Caco-2 (cell line): ENCODE measurements around the gene SPR. TPM values are rescaled to one million over a fixed set of nuclear protein-coding genes. Genes with fewer than 3 reads are reported as not detected.

ENCODE experiments used
- BruUV-seq: library from RNA; stranded (reverse); fragments of 400-500 nt; replicated peaks from 2 replicates; lab custom pipeline; 2021; lab: Mats Ljungman, UMichigan
- CTCF ChIA-PET: fragments of 300-600 bp; sonication (Branson Sonifier 250); formaldehyde crosslinking; loops from one replicate; lab custom pipeline; 2022; ENCODE audit warnings: antibody characterized with exemption; lab: Charles Lee
- POLR2A ChIA-PET: fragments of 300-600 bp; sonication (Branson Sonifier 250); formaldehyde crosslinking; loops from one replicate; lab custom pipeline; 2022; ENCODE audit warnings: antibody characterized with exemption; lab: Charles Lee
- DNase-seq, 2 experiments: peaks; one replicate each; pipeline versions ENCODE4 v3.0.0 to v3.0.0-alpha.2; 2020 to 2022
- H3K27me3 ChIP-seq: replicated peaks from 2 replicates; pipeline ENCODE4 v1.6.0; 2011; ENCODE audit warnings: low read length; ENCODE audit not compliant: control insufficient read depth, insufficient read depth
- H3K36me3 ChIP-seq: 2 replicates; pipeline ENCODE4 v1.5.1; 2011; ENCODE audit warnings: low read length; ENCODE audit not compliant: control insufficient read depth, insufficient read depth
- H3K4me1 ChIP-seq: fragments of 250-450 bp; sonication (Bioruptor Pico); 2 replicates; pipeline ENCODE4 v1.5.1; 2020; ENCODE audit warnings: mild to moderate bottlenecking
- H3K4me3 ChIP-seq: 2 replicates; pipeline ENCODE4 v1.5.1; 2011; ENCODE audit warnings: low read depth, mild to moderate bottlenecking, control low read depth, low read length
- H3K9me3 ChIP-seq: fragments of 250-450 bp; sonication (Bioruptor Pico); 2 replicates; pipeline ENCODE4 v1.5.1; 2020; ENCODE audit warnings: mild to moderate bottlenecking, moderate library complexity
- H3K27ac Mint-ChIP-seq: one replicate; pipeline ENCODE4 v1.8.0; 2022; ENCODE audit warnings: mixed read lengths; ENCODE audit not compliant: unreplicated experiment
- H3K27me3 Mint-ChIP-seq: one replicate; pipeline ENCODE4 v1.8.0; 2022; ENCODE audit warnings: mixed read lengths; ENCODE audit not compliant: insufficient read depth, unreplicated experiment
- H3K36me3 Mint-ChIP-seq: one replicate; pipeline ENCODE4 v1.8.0; 2022; ENCODE audit warnings: mild to moderate bottlenecking, mixed read lengths; ENCODE audit not compliant: insufficient read depth, unreplicated experiment
- H3K4me1 Mint-ChIP-seq: one replicate; pipeline ENCODE4 v1.8.0; 2022; ENCODE audit warnings: low read depth, mixed read lengths; ENCODE audit not compliant: unreplicated experiment
- H3K4me3 Mint-ChIP-seq: one replicate; pipeline ENCODE4 v1.8.0; 2022; ENCODE audit warnings: mild to moderate bottlenecking, moderate library complexity, mixed read lengths; ENCODE audit not compliant: unreplicated experiment
- H3K9me3 Mint-ChIP-seq: one replicate; pipeline ENCODE4 v1.8.0; 2022; ENCODE audit warnings: mixed read lengths; ENCODE audit not compliant: unreplicated experiment
- intact Hi-C: fragments of 100-400 bp; cut with micrococcal nuclease; formaldehyde crosslinking; loops from one replicate; pipeline ENCODE4 v1.10.0; 2022; ENCODE audit not compliant: unreplicated experiment
- total RNA-seq: library from RNA; stranded (reverse); gene quantifications from 2 replicates; pipeline ENCODE4 v1.2.3, GENCODE V29; 2022
- TF ChIP-seq, protein P1 (sequence below), 2 experiments: fragments of 200-600 bp in 1 of 2; IDR thresholded peaks; 1 replicate in 1 of 2; 2 replicates in 1 of 2; pipeline versions ENCODE4 v1.5.1 to v1.8.0; 2011 to 2022; ENCODE audit warnings: antibody characterized with exemption in 1 of 2, control low read depth in 1 of 2, inconsistent platforms in 1 of 2, low read depth in 1 of 2, low read length in 1 of 2, mild to moderate bottlenecking in 1 of 2, moderate library complexity in 1 of 2; ENCODE audit not compliant: insufficient read depth in 1 of 2, severe bottlenecking in 1 of 2, unreplicated experiment in 1 of 2

SPR gene
- total RNA-seq, 1 experiment from 2014 or later = 49.6 TPM

DNA sequence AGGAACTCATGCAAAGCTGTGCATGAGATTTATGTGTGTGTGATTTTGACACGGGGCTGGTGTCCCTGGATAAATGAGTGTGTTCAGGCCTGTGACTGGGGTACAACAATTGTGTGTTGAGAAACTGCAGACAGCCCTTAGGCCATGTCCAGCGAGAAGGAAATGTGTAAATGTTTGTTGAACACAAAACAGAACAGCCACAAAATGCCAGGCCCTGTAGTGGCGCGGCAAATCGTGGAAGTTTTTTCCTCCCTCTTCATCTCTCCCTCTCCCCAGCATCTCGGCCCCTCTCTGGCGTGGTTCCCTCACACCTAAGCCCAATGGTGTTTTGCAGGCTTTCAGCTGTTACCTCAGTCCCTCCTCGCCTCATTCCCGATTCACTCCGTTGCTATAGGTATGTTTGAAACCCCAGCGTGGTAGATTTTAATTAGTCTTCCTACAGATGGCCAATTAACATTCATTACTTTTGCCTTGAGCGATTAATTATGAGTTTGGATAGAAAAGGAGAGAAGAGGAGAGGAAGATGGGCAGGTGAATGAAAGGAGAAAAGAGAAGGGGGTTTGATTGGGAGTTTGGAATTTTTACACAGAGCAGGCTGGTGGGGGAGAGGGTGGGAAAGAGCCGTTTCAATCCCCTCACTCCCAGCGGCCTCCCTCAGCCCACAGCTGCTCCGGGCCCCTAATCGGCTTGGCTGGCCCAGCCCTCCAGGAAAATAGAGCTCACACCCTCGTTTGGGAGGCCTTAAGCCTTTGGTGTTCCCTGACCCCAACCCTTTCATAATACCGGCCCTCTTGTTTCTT is 10.8 kb downstream of the SPR start:
- DNase-seq = no peak
- ChIA-PET POLR2A (no interaction called here), CTCF (interaction anchor here (0.6 kb wide), 2 partner anchors 90 to 213 kb away, joined by 4 read pairs; no protein-coding TSS in a partner anchor)
- Mint-ChIP-seq H3K4me1 (peaks cover 7% of the 10 kb centered on the region), H3K4me3 (no peak overlapping the region), H3K9me3 (no peaks in the 10 kb centered on the region), H3K36me3 (no peaks in the 10 kb centered on the region), H3K27me3 (peaks cover 20% of the 10 kb centered on the region), H3K27ac (no peak overlapping the region)
- no peaks in the 10 kb centered on the region for H3K9me3 ChIP-seq
- no peaks in the 10 kb centered on the region for H3K27me3 ChIP-seq
- no peak overlapping the region for H3K4me3 ChIP-seq
- no peaks in the 10 kb centered on the region for H3K36me3 ChIP-seq
- no peaks in the 10 kb centered on the region for H3K4me1 ChIP-seq
- BruUV-seq = no TSS peak
- TF ChIP-seq, protein P1, sequence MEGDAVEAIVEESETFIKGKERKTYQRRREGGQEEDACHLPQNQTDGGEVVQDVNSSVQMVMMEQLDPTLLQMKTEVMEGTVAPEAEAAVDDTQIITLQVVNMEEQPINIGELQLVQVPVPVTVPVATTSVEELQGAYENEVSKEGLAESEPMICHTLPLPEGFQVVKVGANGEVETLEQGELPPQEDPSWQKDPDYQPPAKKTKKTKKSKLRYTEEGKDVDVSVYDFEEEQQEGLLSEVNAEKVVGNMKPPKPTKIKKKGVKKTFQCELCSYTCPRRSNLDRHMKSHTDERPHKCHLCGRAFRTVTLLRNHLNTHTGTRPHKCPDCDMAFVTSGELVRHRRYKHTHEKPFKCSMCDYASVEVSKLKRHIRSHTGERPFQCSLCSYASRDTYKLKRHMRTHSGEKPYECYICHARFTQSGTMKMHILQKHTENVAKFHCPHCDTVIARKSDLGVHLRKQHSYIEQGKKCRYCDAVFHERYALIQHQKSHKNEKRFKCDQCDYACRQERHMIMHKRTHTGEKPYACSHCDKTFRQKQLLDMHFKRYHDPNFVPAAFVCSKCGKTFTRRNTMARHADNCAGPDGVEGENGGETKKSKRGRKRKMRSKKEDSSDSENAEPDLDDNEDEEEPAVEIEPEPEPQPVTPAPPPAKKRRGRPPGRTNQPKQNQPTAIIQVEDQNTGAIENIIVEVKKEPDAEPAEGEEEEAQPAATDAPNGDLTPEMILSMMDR (IDR thresholded peaks at IDR 0.05; ENCODE audit: insufficient read depth in 1 of 2, low read depth in 1 of 2, low read length in 1 of 2, severe bottlenecking in 1 of 2, unreplicated experiment in 1 of 2) = no peak
- intact Hi-C loops = no loop called here

DNA sequence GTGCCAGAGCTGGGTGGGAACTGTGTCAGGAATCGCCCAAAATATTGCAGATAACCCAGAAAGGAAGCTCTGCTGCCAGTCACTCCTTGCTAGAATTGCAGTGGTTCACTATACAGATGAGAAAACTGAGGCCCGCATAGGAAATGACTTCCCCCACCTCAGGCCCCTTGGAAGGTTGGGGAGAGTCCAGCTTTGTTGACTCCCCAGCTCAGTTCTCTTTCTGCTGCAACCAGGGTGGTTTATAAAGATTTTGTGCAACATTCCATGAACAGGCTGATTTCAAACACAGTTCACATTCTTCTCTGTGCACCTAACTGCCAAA is 11.3 kb downstream of the SPR start:
- intact Hi-C loops = no loop called here
- peaks cover 23% of the 10 kb centered on the region for H3K27me3 Mint-ChIP-seq
- H3K36me3 Mint-ChIP-seq = no peaks in the 10 kb centered on the region
- H3K9me3 ChIP-seq = no peaks in the 10 kb centered on the region
- DNase-seq = no peak
- no peaks in the 10 kb centered on the region for H3K4me1 ChIP-seq
- H3K27me3 ChIP-seq = no peaks in the 10 kb centered on the region
- POLR2A ChIA-PET = no interaction called here
- no TSS peak for BruUV-seq
- TF ChIP-seq, protein P1 (IDR thresholded peaks at IDR 0.05; ENCODE audit: insufficient read depth in 1 of 2, low read depth in 1 of 2, low read length in 1 of 2, severe bottlenecking in 1 of 2, unreplicated experiment in 1 of 2) = no peak
- H3K4me3 Mint-ChIP-seq = no peak overlapping the region
- H3K36me3 ChIP-seq = no peaks in the 10 kb centered on the region
- H3K9me3 Mint-ChIP-seq = no peaks in the 10 kb centered on the region
- peaks cover 7% of the 10 kb centered on the region for H3K4me1 Mint-ChIP-seq
- H3K27ac Mint-ChIP-seq = no peak overlapping the region
- CTCF ChIA-PET = interaction anchor here (0.6 kb wide), 2 partner anchors 89 to 213 kb away, joined by 4 read pairs; no protein-coding TSS in a partner anchor
- no peak overlapping the region for H3K4me3 ChIP-seq

DNA sequence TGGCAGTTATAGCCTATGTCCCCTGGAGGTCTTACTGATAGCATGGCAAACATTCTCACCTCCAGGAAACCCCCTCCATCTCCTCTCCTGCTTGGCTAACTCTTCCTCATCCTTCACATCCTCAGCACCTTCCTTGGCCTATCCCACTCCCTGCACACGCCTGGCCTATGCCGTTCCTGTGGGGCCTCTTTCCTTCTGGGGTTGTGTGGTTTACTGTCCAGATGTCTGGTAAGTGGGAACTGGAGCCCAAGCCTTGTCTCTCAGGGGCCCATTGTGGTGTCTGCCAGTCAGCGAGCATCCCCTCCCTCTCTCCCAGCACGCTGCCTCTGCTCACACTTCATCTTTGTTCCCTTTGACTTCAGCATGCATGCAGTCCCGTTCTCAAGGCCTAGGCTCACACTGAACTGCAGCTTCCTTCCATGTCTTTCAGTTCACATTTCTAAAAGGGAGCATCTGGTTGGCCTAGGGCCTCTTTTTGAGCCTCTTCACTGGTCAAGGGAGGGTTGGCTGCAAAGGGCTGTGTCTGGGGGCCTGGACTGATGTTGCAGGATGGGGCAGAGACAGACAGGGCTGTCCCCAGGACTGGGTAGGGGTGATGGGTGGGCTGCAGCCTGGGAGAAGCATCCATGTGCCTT is 13.1 kb downstream of the SPR start:
- Mint-ChIP-seq H3K4me3 (no peak overlapping the region), H3K9me3 (no peaks in the 10 kb centered on the region), H3K27ac (no peak overlapping the region), H3K36me3 (no peaks in the 10 kb centered on the region), H3K4me1 (peaks cover 5% of the 10 kb centered on the region), H3K27me3 (peaks cover 26% of the 10 kb centered on the region)
- intact Hi-C loops = no loop called here
- TF ChIP-seq, protein P1 (IDR thresholded peaks at IDR 0.05; ENCODE audit: insufficient read depth in 1 of 2, low read depth in 1 of 2, low read length in 1 of 2, severe bottlenecking in 1 of 2, unreplicated experiment in 1 of 2) = no peak
- Histone ChIP-seq H3K27me3 (no peaks in the 10 kb centered on the region), H3K4me3 (no peak overlapping the region), H3K4me1 (no peaks in the 10 kb centered on the region), H3K36me3 (no peaks in the 10 kb centered on the region), H3K9me3 (no peaks in the 10 kb centered on the region)
- BruUV-seq = no TSS peak
- no peak for DNase-seq
- ChIA-PET CTCF (no interaction called here), POLR2A (no interaction called here)
